GM23338 (cell line): ENCODE data around the gene JARID2. TPM values are rescaled to one million over a fixed set of nuclear protein-coding genes. Genes with fewer than 3 reads are reported as not detected.

Experiments used
- ATAC-seq: fragments of 200-7000 bp; cut with Tn5 transposase; 3 replicates; pipeline ENCODE4 v1.9.1; 2020
- DNase-seq: peaks from one replicate; pipeline ENCODE4 v3.0.0-alpha.2; 2015; ENCODE audit warnings: low spot score
- H2AFZ ChIP-seq: fragments of 200-600 bp; sonication (generic); 2 replicates; pipeline ENCODE4 v1.8.0; 2016; ENCODE audit warnings: antibody characterized with exemption, mild to moderate bottlenecking, moderate library complexity
- H3F3A ChIP-seq: fragments of 200-600 bp; sonication (generic); replicated peaks from 2 replicates; pipeline ENCODE4 v1.8.0; 2017; ENCODE audit warnings: antibody characterized with exemption, mixed run types, low read depth
- H3K27ac ChIP-seq: fragments of 200-600 bp; sonication (generic); 2 replicates; pipeline ENCODE4 v1.6.1; 2016; ENCODE audit warnings: low read depth
- H3K27me3 ChIP-seq: fragments of 200-600 bp; sonication (generic); 2 replicates; pipeline ENCODE4 v1.8.0; 2016; ENCODE audit warnings: mild to moderate bottlenecking, mixed run types, moderate library complexity; ENCODE audit not compliant: insufficient read depth
- H3K36me3 ChIP-seq: fragments of 200-600 bp; sonication (generic); 2 replicates; pipeline ENCODE4 v1.8.0; 2016; ENCODE audit warnings: mild to moderate bottlenecking; ENCODE audit not compliant: insufficient read depth
- H3K4me1 ChIP-seq: fragments of 200-600 bp; sonication (generic); 2 replicates; pipeline ENCODE4 v1.8.0; 2016; ENCODE audit warnings: mild to moderate bottlenecking, moderate library complexity; ENCODE audit not compliant: insufficient read depth
- H3K4me2 ChIP-seq: fragments of 200-600 bp; sonication (generic); 2 replicates; pipeline ENCODE4 v1.7.1; 2017; ENCODE audit warnings: mixed run types
- H3K4me3 ChIP-seq: fragments of 200-600 bp; sonication (generic); 2 replicates; pipeline ENCODE4 v1.6.1; 2016; ENCODE audit warnings: mixed run types
- H3K79me2 ChIP-seq: fragments of 200-600 bp; sonication (generic); replicated peaks from 2 replicates; pipeline ENCODE4 v1.8.0; 2017; ENCODE audit warnings: mild to moderate bottlenecking; ENCODE audit not compliant: insufficient read depth
- H3K9me2 ChIP-seq: fragments of 200-600 bp; sonication (generic); 2 replicates; pipeline ENCODE4 v1.8.0; 2017; ENCODE audit not compliant: insufficient read depth
- H4K20me1 ChIP-seq: fragments of 200-600 bp; sonication (generic); replicated peaks from 2 replicates; pipeline ENCODE4 v1.8.0; 2017; ENCODE audit warnings: mild to moderate bottlenecking; ENCODE audit not compliant: insufficient read depth
- H3K27ac Mint-ChIP-seq: 2 replicates; pipeline ENCODE4 v1.8.0; 2020; ENCODE audit warnings: inconsistent platforms, mild to moderate bottlenecking, moderate library complexity, mixed read lengths
- H3K27me3 Mint-ChIP-seq: 3 replicates; pipeline ENCODE4 v1.8.0; 2022; ENCODE audit warnings: low read depth, mild to moderate bottlenecking, moderate library complexity, mixed read lengths, inconsistent platforms; ENCODE audit not compliant: insufficient read depth, poor library complexity
- H3K36me3 Mint-ChIP-seq: 3 replicates; pipeline ENCODE4 v1.8.0; 2021; ENCODE audit warnings: low read depth, mild to moderate bottlenecking, inconsistent platforms, moderate library complexity, mixed read lengths
- H3K4me1 Mint-ChIP-seq: 3 replicates; pipeline ENCODE4 v1.8.0; 2020; ENCODE audit warnings: mild to moderate bottlenecking, inconsistent platforms, mixed read lengths
- H3K4me3 Mint-ChIP-seq: 3 replicates; pipeline ENCODE4 v1.8.0; 2021; ENCODE audit warnings: moderate library complexity, mild to moderate bottlenecking, inconsistent platforms, mixed read lengths
- H3K9me3 Mint-ChIP-seq: 3 replicates; pipeline ENCODE4 v1.8.0; 2020; ENCODE audit warnings: moderate library complexity, mild to moderate bottlenecking, inconsistent platforms, mixed read lengths
- CREB1 ChIP-seq: fragments of 250-450 bp; sonication (Bioruptor Pico); IDR thresholded peaks from 2 replicates; pipeline ENCODE4 v1.5.0; 2020; ENCODE audit warnings: low read depth, mild to moderate bottlenecking, moderate library complexity
- CTCF ChIP-seq, 2 experiments: fragments of 200-600 bp in 1 of 2; sonication (generic) in 1 of 2; conservative IDR thresholded peaks; 2 replicates each; pipeline versions ENCODE4 v1.5.1 to v1.6.1; 2016 to 2017; ENCODE audit warnings: antibody characterized with exemption in 2 of 2, low read depth in 2 of 2, mild to moderate bottlenecking in 2 of 2, moderate library complexity in 1 of 2
- ETS1 ChIP-seq: IDR thresholded peaks from 2 replicates; pipeline ENCODE4 v1.6.1; 2016; ENCODE audit warnings: antibody characterized with exemption
- EZH2 ChIP-seq: fragments of 200-600 bp; sonication (generic); IDR thresholded peaks from one replicate; pipeline ENCODE4 v1.8.0; 2017; ENCODE audit warnings: antibody characterized with exemption, mild to moderate bottlenecking, low read depth; ENCODE audit not compliant: unreplicated experiment
- EZH2phosphoT487 ChIP-seq: fragments of 200-600 bp; sonication (generic); IDR thresholded peaks from one replicate; pipeline ENCODE4 v1.8.1; 2018; ENCODE audit warnings: antibody characterized with exemption; ENCODE audit not compliant: unreplicated experiment
- JUNB ChIP-seq: IDR thresholded peaks from one replicate; pipeline ENCODE4 v1.6.1; 2016; ENCODE audit warnings: antibody characterized with exemption; ENCODE audit not compliant: unreplicated experiment
- NANOG ChIP-seq: IDR thresholded peaks from 2 replicates; pipeline ENCODE4 v1.6.1; 2016; ENCODE audit warnings: antibody characterized with exemption, borderline replicate concordance
- POLR2AphosphoS5 ChIP-seq: IDR thresholded peaks from 2 replicates; pipeline ENCODE4 v1.6.1; 2016; ENCODE audit warnings: antibody characterized with exemption, low read depth
- STAT1 ChIP-seq: IDR thresholded peaks from one replicate; pipeline ENCODE4 v1.6.1; 2016; ENCODE audit warnings: antibody characterized with exemption; ENCODE audit not compliant: unreplicated experiment
- ZNF114 ChIP-seq: fragments of 250-450 bp; sonication (Bioruptor Pico); IDR thresholded peaks from 2 replicates; pipeline ENCODE4 v1.5.0; 2020; ENCODE audit warnings: mild to moderate bottlenecking, moderate library complexity
- ZNF331 ChIP-seq: fragments of 250-450 bp; sonication (Bioruptor Pico); IDR thresholded peaks from 2 replicates; pipeline ENCODE4 v1.5.0; 2020; ENCODE audit warnings: low read depth, mild to moderate bottlenecking, moderate library complexity
- polyA plus RNA-seq: library from polyadenylated mRNA; unstranded; fragments of >200 nt; fragmentation: Nextera tagmentation; extraction: Ambion mirVana; gene quantifications from 2 replicates; pipeline ENCODE4 v1.2.1, GENCODE V29; 2016
- total RNA-seq: library from RNA; depleted of rRNA; stranded (reverse); fragments of >200 nt; shearing (Covaris generic); gene quantifications from 2 replicates; pipeline ENCODE4 v1.2.3, GENCODE V29; 2014
- TF ChIP-seq, protein P1 (sequence below): fragments of 250-450 bp; sonication (Bioruptor Pico); IDR thresholded peaks from 2 replicates; pipeline ENCODE4 v1.5.0; 2020; ENCODE audit warnings: mild to moderate bottlenecking, moderate library complexity

JARID2 gene
- total and polyA plus RNA-seq, 2 experiments from 2014 or later: 92.8 to 196 TPM

DNA sequence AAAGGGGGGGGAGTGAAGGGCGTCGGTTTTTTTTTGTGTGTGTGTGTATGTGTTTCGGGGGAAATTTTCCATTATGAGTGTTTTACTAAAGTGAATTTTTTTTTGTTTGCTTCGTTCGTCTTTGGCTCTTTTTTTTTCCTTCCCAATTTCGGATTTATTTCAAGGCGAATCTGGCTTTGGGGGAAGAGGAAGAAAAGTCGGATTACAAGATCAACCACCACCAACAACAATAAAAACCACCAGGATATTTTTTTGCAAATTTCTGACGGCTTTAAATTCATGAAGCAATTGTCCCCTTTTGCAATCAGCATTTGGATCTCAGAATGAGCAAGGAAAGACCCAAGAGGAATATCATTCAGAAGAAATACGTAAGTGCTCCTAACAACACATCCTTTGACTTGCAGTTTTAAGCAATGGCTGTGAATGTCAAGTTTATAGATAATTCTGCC lies 372 bp downstream of the JARID2 start:
- no peaks in the 10 kb centered on the region for H3K9me2 ChIP-seq
- no peaks in the 10 kb centered on the region for H3K27me3 ChIP-seq
- DNase-seq (no peak), ATAC-seq (no peak)
- H2AFZ ChIP-seq: no peak overlapping the region
- peaks cover 26% of the 10 kb centered on the region for H3K27me3 Mint-ChIP-seq
- H3K36me3 ChIP-seq: no peaks in the 10 kb centered on the region
- peak overlapping the region; percentile 92 for H3K4me3 ChIP-seq
- H3K36me3 Mint-ChIP-seq: peaks cover 47% of the 10 kb centered on the region
- H3K79me2 ChIP-seq: peaks cover 75% of the 10 kb centered on the region
- peak overlapping the region; percentile 74 for H3K27ac ChIP-seq
- peaks cover 8% of the 10 kb centered on the region; the same call in 2 of the 3 replicates for H3K9me3 Mint-ChIP-seq
- H3F3A ChIP-seq: peaks cover 17% of the 10 kb centered on the region; the same call in 1 of the 2 replicates
- peaks cover 42% of the 10 kb centered on the region for H4K20me1 ChIP-seq
- peaks cover 42% of the 10 kb centered on the region for H3K4me1 ChIP-seq
- TF ChIP-seq CREB1: no peak
- no peak for TF ChIP-seq JUNB
- TF ChIP-seq EZH2: no peak
- no peak for TF ChIP-seq NANOG
- TF ChIP-seq, protein P1, sequence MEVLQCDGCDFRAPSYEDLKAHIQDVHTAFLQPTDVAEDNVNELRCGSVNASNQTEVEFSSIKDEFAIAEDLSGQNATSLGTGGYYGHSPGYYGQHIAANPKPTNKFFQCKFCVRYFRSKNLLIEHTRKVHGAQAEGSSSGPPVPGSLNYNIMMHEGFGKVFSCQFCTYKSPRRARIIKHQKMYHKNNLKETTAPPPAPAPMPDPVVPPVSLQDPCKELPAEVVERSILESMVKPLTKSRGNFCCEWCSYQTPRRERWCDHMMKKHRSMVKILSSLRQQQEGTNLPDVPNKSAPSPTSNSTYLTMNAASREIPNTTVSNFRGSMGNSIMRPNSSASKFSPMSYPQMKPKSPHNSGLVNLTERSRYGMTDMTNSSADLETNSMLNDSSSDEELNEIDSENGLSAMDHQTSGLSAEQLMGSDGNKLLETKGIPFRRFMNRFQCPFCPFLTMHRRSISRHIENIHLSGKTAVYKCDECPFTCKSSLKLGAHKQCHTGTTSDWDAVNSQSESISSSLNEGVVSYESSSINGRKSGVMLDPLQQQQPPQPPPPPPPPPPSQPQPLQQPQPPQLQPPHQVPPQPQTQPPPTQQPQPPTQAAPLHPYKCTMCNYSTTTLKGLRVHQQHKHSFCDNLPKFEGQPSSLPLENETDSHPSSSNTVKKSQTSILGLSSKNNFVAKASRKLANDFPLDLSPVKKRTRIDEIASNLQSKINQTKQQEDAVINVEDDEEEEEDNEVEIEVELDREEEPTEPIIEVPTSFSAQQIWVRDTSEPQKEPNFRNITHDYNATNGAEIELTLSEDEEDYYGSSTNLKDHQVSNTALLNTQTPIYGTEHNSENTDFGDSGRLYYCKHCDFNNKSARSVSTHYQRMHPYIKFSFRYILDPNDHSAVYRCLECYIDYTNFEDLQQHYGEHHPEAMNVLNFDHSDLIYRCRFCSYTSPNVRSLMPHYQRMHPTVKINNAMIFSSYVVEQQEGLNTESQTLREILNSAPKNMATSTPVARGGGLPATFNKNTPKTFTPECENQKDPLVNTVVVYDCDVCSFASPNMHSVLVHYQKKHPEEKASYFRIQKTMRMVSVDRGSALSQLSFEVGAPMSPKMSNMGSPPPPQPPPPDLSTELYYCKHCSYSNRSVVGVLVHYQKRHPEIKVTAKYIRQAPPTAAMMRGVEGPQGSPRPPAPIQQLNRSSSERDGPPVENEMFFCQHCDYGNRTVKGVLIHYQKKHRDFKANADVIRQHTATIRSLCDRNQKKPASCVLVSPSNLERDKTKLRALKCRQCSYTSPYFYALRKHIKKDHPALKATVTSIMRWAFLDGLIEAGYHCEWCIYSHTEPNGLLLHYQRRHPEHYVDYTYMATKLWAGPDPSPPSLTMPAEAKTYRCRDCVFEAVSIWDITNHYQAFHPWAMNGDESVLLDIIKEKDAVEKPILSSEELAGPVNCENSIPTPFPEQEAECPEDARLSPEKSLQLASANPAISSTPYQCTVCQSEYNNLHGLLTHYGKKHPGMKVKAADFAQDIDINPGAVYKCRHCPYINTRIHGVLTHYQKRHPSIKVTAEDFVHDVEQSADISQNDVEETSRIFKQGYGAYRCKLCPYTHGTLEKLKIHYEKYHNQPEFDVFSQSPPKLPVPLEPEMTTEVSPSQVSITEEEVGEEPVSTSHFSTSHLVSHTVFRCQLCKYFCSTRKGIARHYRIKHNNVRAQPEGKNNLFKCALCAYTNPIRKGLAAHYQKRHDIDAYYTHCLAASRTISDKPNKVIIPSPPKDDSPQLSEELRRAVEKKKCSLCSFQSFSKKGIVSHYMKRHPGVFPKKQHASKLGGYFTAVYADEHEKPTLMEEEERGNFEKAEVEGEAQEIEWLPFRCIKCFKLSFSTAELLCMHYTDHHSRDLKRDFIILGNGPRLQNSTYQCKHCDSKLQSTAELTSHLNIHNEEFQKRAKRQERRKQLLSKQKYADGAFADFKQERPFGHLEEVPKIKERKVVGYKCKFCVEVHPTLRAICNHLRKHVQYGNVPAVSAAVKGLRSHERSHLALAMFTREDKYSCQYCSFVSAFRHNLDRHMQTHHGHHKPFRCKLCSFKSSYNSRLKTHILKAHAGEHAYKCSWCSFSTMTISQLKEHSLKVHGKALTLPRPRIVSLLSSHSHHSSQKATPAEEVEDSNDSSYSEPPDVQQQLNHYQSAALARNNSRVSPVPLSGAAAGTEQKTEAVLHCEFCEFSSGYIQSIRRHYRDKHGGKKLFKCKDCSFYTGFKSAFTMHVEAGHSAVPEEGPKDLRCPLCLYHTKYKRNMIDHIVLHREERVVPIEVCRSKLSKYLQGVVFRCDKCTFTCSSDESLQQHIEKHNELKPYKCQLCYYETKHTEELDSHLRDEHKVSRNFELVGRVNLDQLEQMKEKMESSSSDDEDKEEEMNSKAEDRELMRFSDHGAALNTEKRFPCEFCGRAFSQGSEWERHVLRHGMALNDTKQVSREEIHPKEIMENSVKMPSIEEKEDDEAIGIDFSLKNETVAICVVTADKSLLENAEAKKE (CRISPR knock-in tag): no peak
- TF ChIP-seq ZNF331: no peak
- no peak for TF ChIP-seq STAT1
- no peak for TF ChIP-seq EZH2phosphoT487
- TF ChIP-seq CTCF (conservative IDR thresholded peaks at IDR 0.05; ENCODE audit: low read depth in 2 of 2): no peak
- no peak for TF ChIP-seq ZNF114
- TF ChIP-seq POLR2AphosphoS5: no peak
- no peak for TF ChIP-seq ETS1
- H3K4me1 Mint-ChIP-seq: peaks cover 58% of the 10 kb centered on the region
- H3K27ac Mint-ChIP-seq: peak overlapping the region; percentile 97
- peak overlapping the region; percentile 87 for H3K4me2 ChIP-seq
- H3K4me3 Mint-ChIP-seq: peak overlapping the region; percentile 98
